Gastroesophageal sphincter (tissue), 4 donors: ENCODE data around the gene AMZ1. TPM values are rescaled to one million over a fixed set of nuclear protein-coding genes. Genes with fewer than 3 reads are reported as not detected.

Source experiments
- ATAC-seq: fragments of 150-250 bp; one replicate; pipeline ENCODE4 v1.9.1; 2016; ENCODE audit warnings: mild to moderate bottlenecking, moderate library complexity
- H3K27ac ChIP-seq, 4 donors: fragments of 200-600 bp; sonication (generic) in 3 of 4; 1 replicate in 3 of 4; 2 replicates in 1 of 4; pipeline ENCODE4 v1.5.1; 2016 to 2019
- H3K27me3 ChIP-seq: fragments of 200-600 bp; sonication (generic); one replicate; pipeline ENCODE4 v1.5.1; 2019
- H3K36me3 ChIP-seq, 2 donors: fragments of 200-600 bp; sonication (generic); one replicate each; pipeline ENCODE4 v1.5.1; 2019; ENCODE audit warnings: control low read depth in 1 of 2
- H3K4me1 ChIP-seq, 3 donors: fragments of 200-600 bp; sonication (generic); 1 replicate in 2 of 3; 2 replicates in 1 of 3; pipeline ENCODE4 v1.5.1; 2016 to 2019; ENCODE audit warnings: control low read depth in 2 of 3
- H3K4me3 ChIP-seq, 2 donors: fragments of 200-600 bp; sonication (generic); one replicate each; pipeline ENCODE4 v1.5.1; 2019; ENCODE audit warnings: mild to moderate bottlenecking in 1 of 2, moderate library complexity in 1 of 2
- H3K9me3 ChIP-seq, 3 donors: fragments of 200-600 bp; sonication (generic); one replicate each; pipeline ENCODE4 v1.5.1; 2017 to 2019; ENCODE audit warnings: control low read depth in 2 of 3
- EP300 ChIP-seq: sonication (generic); formaldehyde crosslinking; IDR thresholded peaks from one replicate; pipeline ENCODE4 v1.6.1; 2017; ENCODE audit warnings: antibody characterized with exemption, mild to moderate bottlenecking
- POLR2A ChIP-seq, 2 donors: fragments of 450-650 bp; IDR thresholded peaks; one replicate each; pipeline ENCODE4 v1.6.1; 2017; ENCODE audit warnings: antibody characterized with exemption in 2 of 2, mild to moderate bottlenecking in 2 of 2, moderate library complexity in 1 of 2
- POLR2AphosphoS5 ChIP-seq: sonication (generic); formaldehyde crosslinking; IDR thresholded peaks from one replicate; pipeline ENCODE4 v1.6.1; 2017; ENCODE audit warnings: antibody characterized with exemption
- WGBS, 2 donors: methylation state at CpG; one replicate each; pipeline ENCODE4 v1.1.5; 2018; ENCODE audit warnings: low coverage in 1 of 2; 5-methylcytosine and 5-hydroxymethylcytosine counted together
- total RNA-seq, 4 donors: library from RNA; depleted of rRNA; stranded (reverse); fragments of >200 nt; gene quantifications; one replicate each; pipeline ENCODE4 v1.1.0, GENCODE V29; 2016
- TF ChIP-seq, protein P1 (sequence below), 4 experiments: fragments of 200-600 bp in 2 of 4; fragments of 450-650 bp in 2 of 4; sonication (generic) in 1 of 4; IDR thresholded peaks; one replicate each; pipeline ENCODE4 v1.5.1; 2017 to 2019; ENCODE audit warnings: antibody characterized with exemption in 4 of 4, mild to moderate bottlenecking in 2 of 4, moderate library complexity in 2 of 4

Gene AMZ1
- total RNA-seq, 4 donors from 2014 or later = 0.12 to 0.62 (median 0.32) TPM

DNA sequence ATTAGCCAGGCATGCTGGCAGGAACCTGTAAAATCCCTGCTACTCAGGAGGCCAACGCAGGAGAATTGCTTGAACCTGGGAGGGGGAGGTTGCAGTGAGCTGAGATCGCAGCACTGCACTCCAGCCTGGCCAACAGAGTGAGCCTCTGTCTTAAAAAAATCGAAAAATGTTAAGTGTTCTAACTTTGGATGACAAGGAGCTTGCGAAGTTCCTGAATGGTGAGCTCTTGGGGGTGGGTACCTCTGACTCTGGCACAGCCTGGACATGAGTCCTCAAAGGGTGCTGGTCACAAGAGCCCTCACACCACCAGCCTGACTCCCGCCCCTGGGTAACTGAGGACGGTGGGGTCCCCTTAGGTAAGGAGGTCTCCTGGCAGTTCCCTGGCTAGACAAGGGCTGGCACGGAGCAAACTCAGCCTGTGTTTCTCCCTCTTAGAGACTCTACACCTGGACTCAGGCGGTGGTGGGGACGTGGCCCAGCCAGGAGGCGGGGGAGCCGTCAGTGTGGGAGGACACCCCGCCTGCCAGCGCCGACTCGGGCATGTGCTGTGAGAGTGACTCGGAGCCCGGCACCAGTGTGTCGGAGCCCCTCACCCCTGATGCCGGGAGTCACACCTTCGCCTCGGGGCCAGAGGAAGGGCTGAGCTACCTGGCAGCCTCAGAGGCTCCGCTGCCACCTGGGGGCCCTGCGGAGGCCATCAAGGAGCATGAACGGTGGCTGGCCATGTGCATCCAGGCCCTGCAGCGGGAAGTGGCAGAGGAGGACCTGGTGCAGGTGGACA, 24.1 kb downstream of the AMZ1 start:
- no peak overlapping the region for H3K27ac ChIP-seq
- no peaks in the 10 kb centered on the region for H3K27me3 ChIP-seq
- H3K4me3 ChIP-seq = no peak overlapping the region
- WGBS, 2 donors = 95% methylated on average over 6 of the region's 25 CpGs; no CpG with 5 or more reads in 1 of the 2 donors
- H3K4me1 ChIP-seq = peaks cover 0 to 30% (median 12%) of the 10 kb centered on the region in 3 donors
- TF ChIP-seq POLR2A (IDR thresholded peaks at IDR 0.05) (no peak), EP300 (no peak), POLR2AphosphoS5 (no peak)
- TF ChIP-seq, protein P1, sequence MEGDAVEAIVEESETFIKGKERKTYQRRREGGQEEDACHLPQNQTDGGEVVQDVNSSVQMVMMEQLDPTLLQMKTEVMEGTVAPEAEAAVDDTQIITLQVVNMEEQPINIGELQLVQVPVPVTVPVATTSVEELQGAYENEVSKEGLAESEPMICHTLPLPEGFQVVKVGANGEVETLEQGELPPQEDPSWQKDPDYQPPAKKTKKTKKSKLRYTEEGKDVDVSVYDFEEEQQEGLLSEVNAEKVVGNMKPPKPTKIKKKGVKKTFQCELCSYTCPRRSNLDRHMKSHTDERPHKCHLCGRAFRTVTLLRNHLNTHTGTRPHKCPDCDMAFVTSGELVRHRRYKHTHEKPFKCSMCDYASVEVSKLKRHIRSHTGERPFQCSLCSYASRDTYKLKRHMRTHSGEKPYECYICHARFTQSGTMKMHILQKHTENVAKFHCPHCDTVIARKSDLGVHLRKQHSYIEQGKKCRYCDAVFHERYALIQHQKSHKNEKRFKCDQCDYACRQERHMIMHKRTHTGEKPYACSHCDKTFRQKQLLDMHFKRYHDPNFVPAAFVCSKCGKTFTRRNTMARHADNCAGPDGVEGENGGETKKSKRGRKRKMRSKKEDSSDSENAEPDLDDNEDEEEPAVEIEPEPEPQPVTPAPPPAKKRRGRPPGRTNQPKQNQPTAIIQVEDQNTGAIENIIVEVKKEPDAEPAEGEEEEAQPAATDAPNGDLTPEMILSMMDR (IDR thresholded peaks at IDR 0.05) = no peak
- no peaks in the 10 kb centered on the region for H3K9me3 ChIP-seq
- no peak for ATAC-seq
- H3K36me3 ChIP-seq = peaks cover 0 to 6% of the 10 kb centered on the region in 2 donors

GRCh38 chr7:2713370-2713769, 25.4 kb downstream of the AMZ1 start:
- Histone ChIP-seq H3K27ac (no peak overlapping the region), H3K9me3 (no peaks in the 10 kb centered on the region), H3K4me1 (peaks cover 0 to 41% (median 14%) of the 10 kb centered on the region in 3 donors), H3K27me3 (no peaks in the 10 kb centered on the region), H3K4me3 (no peak overlapping the region), H3K36me3 (peaks cover 0 to 6% of the 10 kb centered on the region in 2 donors)
- WGBS, 2 donors = 93% methylated on average over 6 of the region's 13 CpGs; no CpG with 5 or more reads in 1 of the 2 donors
- no peak for ATAC-seq
- TF ChIP-seq POLR2AphosphoS5 (no peak), POLR2A (IDR thresholded peaks at IDR 0.05) (no peak), EP300 (no peak)
- TF ChIP-seq, protein P1 (IDR thresholded peaks at IDR 0.05) = no peak

- peaks cover 0 to 41% (median 14%) of the 10 kb centered on the region in 3 donors for H3K4me1 ChIP-seq
- 100% methylated on average over 1 of the region's 12 CpGs for WGBS, 2 donors
- no peak for TF ChIP-seq EP300
- TF ChIP-seq POLR2AphosphoS5 = no peak
- no peak for TF ChIP-seq POLR2A (IDR thresholded peaks at IDR 0.05)
- TF ChIP-seq, protein P1 (IDR thresholded peaks at IDR 0.05) = no peak
- ATAC-seq = no peak
- H3K36me3 ChIP-seq = peaks cover 0 to 6% of the 10 kb centered on the region in 2 donors
- H3K27me3 ChIP-seq = no peaks in the 10 kb centered on the region
- H3K27ac ChIP-seq = no peak overlapping the region
- no peak overlapping the region for H3K4me3 ChIP-seq
- H3K9me3 ChIP-seq = no peaks in the 10 kb centered on the region
Measured at GRCh38 chr7:2713978-2714377, 26.0 kb downstream of the AMZ1 start.

- Histone ChIP-seq H3K27me3 (no peaks in the 10 kb centered on the region), H3K4me3 (no peak overlapping the region), H3K27ac (no peak overlapping the region), H3K9me3 (no peaks in the 10 kb centered on the region), H3K36me3 (peaks cover 0 to 11% of the 10 kb centered on the region in 2 donors), H3K4me1 (peaks cover 0 to 36% (median 12%) of the 10 kb centered on the region in 3 donors)
- WGBS, 2 donors = 60 to 100% methylated on average over 1 of the region's 9 CpGs
- ATAC-seq = no peak
- TF ChIP-seq, protein P1 (IDR thresholded peaks at IDR 0.05) = no peak
- TF ChIP-seq POLR2A (IDR thresholded peaks at IDR 0.05) (no peak), POLR2AphosphoS5 (no peak), EP300 (no peak)
Measured at GRCh38 chr7:2714636-2715035, 26.6 kb downstream of the AMZ1 start.
